Measurements from ENCODE around the gene RCAN3.

The RCAN3 gene

GRCh38 chr1:24562625-24563024, 60.0 kb downstream of the RCAN3 start:
- DNase-seq (ENCODE audit: low read depth in 2 of 2): no peak
- no peak for TF ChIP-seq CTCF (IDR thresholded peaks at IDR 0.05; ENCODE audit: low read depth, low read length)
- H3K4me3 ChIP-seq (replicated peaks in 1 of 2; ENCODE audit: low read depth in 2 of 2, low read length in 2 of 2): no peak overlapping the region

GRCh38 chr1:24564695-24565094, 62.1 kb downstream of the RCAN3 start:
- H3K4me3 ChIP-seq (replicated peaks in 1 of 2; ENCODE audit: low read depth in 2 of 2, low read length in 2 of 2): no peak overlapping the region
- DNase-seq (ENCODE audit: low read depth in 2 of 2): no peak
- no peak for TF ChIP-seq CTCF (IDR thresholded peaks at IDR 0.05; ENCODE audit: low read depth, low read length)

GRCh38 chr1:24566236-24566867, 63.7 kb downstream of the RCAN3 start:
- no peak overlapping the region for H3K4me3 ChIP-seq (replicated peaks in 1 of 2; ENCODE audit: low read depth in 2 of 2, low read length in 2 of 2)
- DNase-seq (ENCODE audit: low read depth in 2 of 2): peak in 1 of 2 donors; percentile 19
- no peak for TF ChIP-seq CTCF (IDR thresholded peaks at IDR 0.05; ENCODE audit: low read depth, low read length)

- no peak for TF ChIP-seq CTCF (IDR thresholded peaks at IDR 0.05; ENCODE audit: low read depth, low read length)
- DNase-seq (ENCODE audit: low read depth in 2 of 2): no peak
- H3K4me3 ChIP-seq (replicated peaks in 1 of 2; ENCODE audit: low read depth in 2 of 2, low read length in 2 of 2): no peak overlapping the region
Observed at GRCh38 chr1:24567792-24568388, 65.3 kb downstream of the RCAN3 start.

GRCh38 chr1:24568475-24568874, 65.8 kb downstream of the RCAN3 start:
- DNase-seq (ENCODE audit: low read depth in 2 of 2): no peak
- no peak overlapping the region for H3K4me3 ChIP-seq (replicated peaks in 1 of 2; ENCODE audit: low read depth in 2 of 2, low read length in 2 of 2)
- no peak for TF ChIP-seq CTCF (IDR thresholded peaks at IDR 0.05; ENCODE audit: low read depth, low read length)

GRCh38 chr1:24570265-24571125, 67.9 kb downstream of the RCAN3 start:
- TF ChIP-seq CTCF (IDR thresholded peaks at IDR 0.05; ENCODE audit: low read depth, low read length): no peak
- no peak overlapping the region for H3K4me3 ChIP-seq (replicated peaks in 1 of 2; ENCODE audit: low read depth in 2 of 2, low read length in 2 of 2)
- no peak for DNase-seq (ENCODE audit: low read depth in 2 of 2)

Data from cardiac fibroblast (primary cell).